ENCODE measurements around the gene TJP3. TPM values are rescaled to one million over a fixed set of nuclear protein-coding genes. Genes with fewer than 3 reads are reported as not detected.

Gene TJP3
- total RNA-seq, 4 donors from 2014 or later, result 0.06 to 4.2 (median 0.17) TPM; not detected in 1

GRCh38 chr19:3737487-3738205 lies 29.5 kb downstream of the TJP3 start:
- H3K27me3 ChIP-seq, result peaks cover 0 to 17% (median 0%) of the 10 kb centered on the region in 4 donors
- H3K27ac ChIP-seq (replicated peaks in 1 of 4), result no peak overlapping the region
- H3K4me1 ChIP-seq, result no peaks in the 10 kb centered on the region
- no peak for DNase-seq (ENCODE audit: extremely low spot score)
- no peaks in the 10 kb centered on the region for H3K36me3 ChIP-seq
- TF ChIP-seq POLR2AphosphoS5 (IDR thresholded peaks at IDR 0.05) (no peak), EP300 (IDR thresholded peaks at IDR 0.05) (no peak), POLR2A (IDR thresholded peaks at IDR 0.05; ENCODE audit: low read depth) (no peak)
- TF ChIP-seq, protein P1, sequence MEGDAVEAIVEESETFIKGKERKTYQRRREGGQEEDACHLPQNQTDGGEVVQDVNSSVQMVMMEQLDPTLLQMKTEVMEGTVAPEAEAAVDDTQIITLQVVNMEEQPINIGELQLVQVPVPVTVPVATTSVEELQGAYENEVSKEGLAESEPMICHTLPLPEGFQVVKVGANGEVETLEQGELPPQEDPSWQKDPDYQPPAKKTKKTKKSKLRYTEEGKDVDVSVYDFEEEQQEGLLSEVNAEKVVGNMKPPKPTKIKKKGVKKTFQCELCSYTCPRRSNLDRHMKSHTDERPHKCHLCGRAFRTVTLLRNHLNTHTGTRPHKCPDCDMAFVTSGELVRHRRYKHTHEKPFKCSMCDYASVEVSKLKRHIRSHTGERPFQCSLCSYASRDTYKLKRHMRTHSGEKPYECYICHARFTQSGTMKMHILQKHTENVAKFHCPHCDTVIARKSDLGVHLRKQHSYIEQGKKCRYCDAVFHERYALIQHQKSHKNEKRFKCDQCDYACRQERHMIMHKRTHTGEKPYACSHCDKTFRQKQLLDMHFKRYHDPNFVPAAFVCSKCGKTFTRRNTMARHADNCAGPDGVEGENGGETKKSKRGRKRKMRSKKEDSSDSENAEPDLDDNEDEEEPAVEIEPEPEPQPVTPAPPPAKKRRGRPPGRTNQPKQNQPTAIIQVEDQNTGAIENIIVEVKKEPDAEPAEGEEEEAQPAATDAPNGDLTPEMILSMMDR (IDR thresholded peaks at IDR 0.05), result no peak
- no peaks in the 10 kb centered on the region for H3K9me3 ChIP-seq
- 89% methylated on average over 10 of the region's 10 CpGs for WGBS
- intact Hi-C loops (cut with DNase I), result no loop called here
- H3K4me3 ChIP-seq, result no peak overlapping the region

GRCh38 chr19:3738477-3739220 lies 30.5 kb downstream of the TJP3 start:
- no peak overlapping the region for H3K27ac ChIP-seq (replicated peaks in 1 of 4)
- peaks cover 0 to 17% (median 0%) of the 10 kb centered on the region in 4 donors for H3K27me3 ChIP-seq
- H3K4me3 ChIP-seq, result no peak overlapping the region
- TF ChIP-seq EP300 (IDR thresholded peaks at IDR 0.05) (no peak), POLR2AphosphoS5 (IDR thresholded peaks at IDR 0.05) (no peak), POLR2A (IDR thresholded peaks at IDR 0.05; ENCODE audit: low read depth) (no peak)
- TF ChIP-seq, protein P1 (IDR thresholded peaks at IDR 0.05), result no peak
- no peak for DNase-seq (ENCODE audit: extremely low spot score)
- 84% methylated on average over 30 of the region's 32 CpGs for WGBS
- intact Hi-C loops (cut with DNase I), result no loop called here
- H3K4me1 ChIP-seq, result no peaks in the 10 kb centered on the region
- H3K9me3 ChIP-seq, result no peaks in the 10 kb centered on the region
- H3K36me3 ChIP-seq, result no peaks in the 10 kb centered on the region

DNA sequence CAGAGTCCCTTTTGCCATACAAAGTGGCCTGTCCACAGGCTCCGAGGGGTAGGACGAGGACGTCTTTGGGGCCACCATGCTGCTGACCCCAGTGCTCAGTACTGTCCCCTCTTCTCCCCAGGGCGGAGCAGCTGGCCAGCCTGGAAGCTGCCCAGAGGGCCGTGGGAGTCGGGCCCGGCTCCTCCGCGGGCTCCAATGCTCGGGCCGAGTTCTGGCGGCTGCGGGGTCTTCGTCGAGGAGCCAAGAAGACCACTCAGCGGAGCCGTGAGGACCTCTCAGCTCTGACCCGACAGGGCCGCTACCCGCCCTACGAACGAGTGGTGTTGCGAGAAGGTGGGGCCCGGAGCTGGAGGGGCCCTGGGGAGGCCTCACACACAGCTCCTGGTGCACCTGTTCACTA lies 32.2 kb downstream of the TJP3 start:
- H3K4me1 ChIP-seq, result no peaks in the 10 kb centered on the region
- WGBS, result 92% methylated on average over 8 of the region's 24 CpGs
- intact Hi-C loops (cut with DNase I), result no loop called here
- no peak for DNase-seq (ENCODE audit: extremely low spot score)
- H3K27me3 ChIP-seq, result peaks cover 0 to 14% (median 0%) of the 10 kb centered on the region in 4 donors
- H3K9me3 ChIP-seq, result no peaks in the 10 kb centered on the region
- no peak overlapping the region for H3K4me3 ChIP-seq
- no peak for TF ChIP-seq EP300 (IDR thresholded peaks at IDR 0.05)
- TF ChIP-seq POLR2AphosphoS5 (IDR thresholded peaks at IDR 0.05), result no peak
- no peak for TF ChIP-seq POLR2A (IDR thresholded peaks at IDR 0.05; ENCODE audit: low read depth)
- TF ChIP-seq, protein P1 (IDR thresholded peaks at IDR 0.05), result no peak
- no peak overlapping the region for H3K27ac ChIP-seq (replicated peaks in 1 of 4)
- H3K36me3 ChIP-seq, result no peaks in the 10 kb centered on the region

DNA sequence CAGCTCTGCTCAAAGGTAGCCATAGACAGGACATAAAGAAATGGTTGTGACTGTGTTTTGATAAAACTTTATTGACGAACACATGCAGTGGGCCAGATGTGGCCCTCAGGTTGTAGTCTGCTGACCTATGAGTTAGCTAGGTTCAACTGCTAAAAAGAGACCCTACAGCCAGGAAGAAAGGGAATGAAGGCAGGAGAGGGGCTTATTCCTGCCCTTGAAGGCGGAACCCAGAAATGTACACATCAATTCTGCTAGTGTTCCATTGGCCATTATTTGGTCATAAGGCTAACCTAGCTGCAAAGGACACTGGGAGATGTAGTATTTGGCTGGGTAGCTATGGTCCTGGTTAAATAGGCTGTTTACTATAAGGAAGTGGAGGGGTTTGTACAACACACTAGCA lies 35.3 kb downstream of the TJP3 start:
- H3K9me3 ChIP-seq, result no peaks in the 10 kb centered on the region
- 94% methylated on average over 2 of the region's 2 CpGs for WGBS
- H3K27me3 ChIP-seq, result peaks cover 0 to 34% (median 0%) of the 10 kb centered on the region in 4 donors
- intact Hi-C loops (cut with DNase I), result no loop called here
- no peak overlapping the region for H3K27ac ChIP-seq (replicated peaks in 1 of 4)
- H3K4me1 ChIP-seq, result no peaks in the 10 kb centered on the region
- H3K4me3 ChIP-seq, result no peak overlapping the region
- H3K36me3 ChIP-seq, result no peaks in the 10 kb centered on the region
- no peak for DNase-seq (ENCODE audit: extremely low spot score)
- no peak for TF ChIP-seq POLR2AphosphoS5 (IDR thresholded peaks at IDR 0.05)
- TF ChIP-seq POLR2A (IDR thresholded peaks at IDR 0.05; ENCODE audit: low read depth), result no peak
- TF ChIP-seq, protein P1 (IDR thresholded peaks at IDR 0.05), result no peak
- TF ChIP-seq EP300 (IDR thresholded peaks at IDR 0.05), result no peak

All from esophagus muscularis mucosa (tissue), 4 donors.